HG02623 (cell line): ENCODE results near the gene ZNF598.

Experiments
- ATAC-seq: cut with Tn5 transposase; IDR thresholded peaks from one replicate; pipeline ENCODE4 v1.9.1; 2021; ENCODE audit warnings: moderate library complexity; ENCODE audit not compliant: unreplicated experiment

Gene ZNF598

DNA sequence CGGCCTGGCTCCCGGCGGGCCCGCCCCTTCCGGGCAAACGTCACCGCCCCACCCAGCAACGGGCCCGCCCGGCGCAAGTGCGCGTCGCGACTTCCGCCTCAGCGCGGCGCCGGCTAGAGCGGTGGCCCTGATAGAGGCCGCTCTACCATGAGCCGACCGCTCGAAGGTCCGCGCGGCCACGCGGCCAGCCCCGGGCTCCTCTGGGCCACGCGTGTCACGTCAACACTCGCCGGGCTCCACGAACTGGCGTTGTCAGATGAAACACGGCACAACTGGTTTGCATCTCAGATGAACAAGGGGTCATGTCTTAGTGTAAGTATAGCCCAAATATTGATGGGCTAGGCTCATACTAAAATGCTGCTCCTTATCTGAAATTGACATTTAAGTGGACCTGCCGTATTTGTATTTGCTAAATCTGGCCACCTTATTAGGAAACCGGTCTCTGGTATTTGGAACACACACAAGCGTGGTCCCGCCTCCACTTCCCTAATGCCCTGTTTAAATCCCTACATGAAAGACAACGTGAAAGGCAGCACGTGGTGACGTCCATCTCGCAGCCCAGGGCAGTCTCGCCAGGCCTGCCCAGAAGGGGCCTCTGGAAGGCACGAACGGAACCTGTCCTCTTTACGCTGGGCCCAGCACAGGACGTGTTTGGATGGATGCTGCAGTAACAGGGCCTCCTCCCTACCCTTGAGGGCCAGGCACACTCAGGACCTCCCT lies at the start of gene ZNF598:
ZNF598 (minus strand) TSS at position 31 of the 720 bp plus-strand sequence.
- ATAC-seq = peak; percentile 65

GRCh38 chr16:2058872-2059271 lies 49.3 kb upstream of the ZNF598 start:
- no peak for ATAC-seq

DNA sequence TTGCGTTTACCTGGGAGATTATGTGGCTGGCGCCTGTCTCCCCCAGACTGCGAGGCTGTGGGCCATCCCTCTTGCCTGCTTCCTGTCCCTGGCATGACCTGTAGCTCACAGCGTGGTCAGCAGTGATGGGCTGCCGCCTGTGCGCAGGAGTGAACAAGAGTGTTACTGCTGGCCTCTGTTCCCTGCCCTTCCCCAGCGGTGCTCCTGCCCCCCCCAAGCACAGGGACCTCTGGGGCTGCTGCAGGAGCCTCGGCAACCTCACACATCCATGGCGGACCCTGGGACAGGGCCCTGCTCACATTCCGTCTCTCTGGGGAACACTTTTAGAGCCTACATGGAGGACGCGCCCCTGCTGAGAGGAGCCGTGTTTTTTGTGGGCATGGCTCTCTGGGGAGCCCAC lies 48.8 kb upstream of the ZNF598 start:
- ATAC-seq = no peak

- ATAC-seq = no peak
These were observed 47.8 kb upstream of the ZNF598 start for GRCh38 chr16:2057438-2057837.

GRCh38 chr16:2056681-2057407 lies 47.2 kb upstream of the ZNF598 start:
- no peak for ATAC-seq

- ATAC-seq = no peak
These were observed 46.5 kb upstream of the ZNF598 start for GRCh38 chr16:2056077-2056476.

- ATAC-seq = no peak
These were observed 45.1 kb upstream of the ZNF598 start for GRCh38 chr16:2054543-2055245.

DNA sequence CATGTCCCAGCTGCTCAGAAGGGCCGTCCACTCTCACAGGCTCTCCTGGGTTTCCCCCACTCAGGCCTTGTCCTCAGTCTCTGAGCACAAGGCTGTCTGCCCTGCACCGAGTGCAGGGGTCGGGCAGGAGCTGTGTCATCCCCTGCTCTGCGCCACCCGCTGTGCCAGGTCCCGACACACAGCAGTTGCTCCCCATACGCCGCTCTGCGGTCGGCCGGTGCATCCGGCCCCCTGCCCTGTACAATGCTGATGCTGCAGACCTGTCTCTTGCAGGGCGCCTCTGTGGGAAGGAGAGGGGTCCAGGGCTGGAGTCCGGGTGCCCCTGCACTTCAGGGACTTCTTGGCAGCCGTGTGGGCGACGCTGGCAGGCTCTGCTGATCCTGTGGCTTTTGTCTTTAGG lies 44.3 kb upstream of the ZNF598 start:
- no peak for ATAC-seq

- ATAC-seq = no peak
These were observed 43.6 kb upstream of the ZNF598 start for GRCh38 chr16:2053211-2053610.

DNA sequence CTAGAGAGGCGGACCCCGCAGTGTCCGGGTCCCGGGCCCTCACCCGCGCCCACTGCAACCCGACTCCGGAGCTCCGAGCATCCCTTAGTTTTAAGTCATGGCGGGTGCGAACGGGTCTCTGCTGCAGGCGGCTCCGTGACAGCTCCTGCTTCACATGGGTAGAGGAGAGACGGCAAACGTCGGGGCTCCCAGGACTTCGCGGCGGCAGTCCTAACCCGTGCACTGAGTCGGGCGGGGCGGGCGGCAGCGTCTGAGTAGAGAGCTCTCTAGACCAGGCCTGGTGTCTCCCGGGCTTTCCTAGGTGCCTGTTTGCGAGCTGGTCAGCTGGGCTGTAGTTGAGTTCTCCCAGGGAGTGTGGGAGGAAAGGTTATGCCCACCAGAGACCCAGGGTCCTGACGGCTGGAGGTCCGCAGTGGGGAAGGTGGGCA lies 38.5 kb upstream of the ZNF598 start:
- no peak for ATAC-seq

DNA sequence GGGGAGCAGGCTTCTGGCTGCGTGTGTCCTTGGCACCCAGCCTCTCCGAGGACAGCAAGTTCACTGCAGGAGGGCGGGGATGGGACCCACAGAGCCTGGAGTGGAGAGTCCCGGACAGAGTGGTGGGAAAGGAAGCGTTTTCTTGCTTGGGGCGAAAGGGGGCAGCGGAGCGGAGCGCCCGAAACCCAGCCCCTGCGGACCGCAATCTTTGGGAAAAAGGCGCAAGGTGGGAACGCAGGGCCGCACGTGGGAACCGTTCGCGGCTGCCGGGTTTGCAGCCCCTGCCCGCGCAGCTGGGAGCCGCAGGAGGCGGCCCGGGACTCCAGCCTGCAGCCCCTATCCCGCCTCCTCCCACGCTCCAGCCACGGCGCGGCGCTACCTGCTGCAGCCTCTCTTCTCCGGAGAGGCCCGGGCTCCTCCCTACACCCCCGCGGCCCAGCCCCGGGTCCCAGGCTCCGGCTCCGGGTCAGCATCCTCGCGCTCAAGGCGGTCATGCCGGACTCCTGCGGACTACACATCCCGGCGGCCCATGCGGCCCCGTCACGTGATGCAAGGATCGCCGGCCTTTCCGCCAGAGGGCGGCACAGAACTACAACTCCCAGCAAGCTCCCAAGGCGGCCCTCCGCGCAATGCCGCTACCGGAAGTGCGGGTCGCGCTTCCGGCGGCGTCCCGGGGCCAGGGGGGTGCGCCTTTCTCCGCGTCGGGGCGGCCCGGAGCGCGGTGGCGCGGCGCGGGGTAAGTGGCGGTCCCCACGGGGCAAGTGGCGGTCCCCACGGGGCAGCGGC lies 37.9 kb upstream of the ZNF598 start, which contains the start of the genes NTHL1 and TSC2:
NTHL1 (minus strand) TSS at position 505 of the 786 bp plus-strand sequence; CDS start at position 494, 11 bp downstream.
TSC2 (plus strand) TSS at position 656 of the 786 bp plus-strand sequence. CDS start 631 bp downstream, outside the sequence.
- peak; percentile 93 for ATAC-seq

DNA sequence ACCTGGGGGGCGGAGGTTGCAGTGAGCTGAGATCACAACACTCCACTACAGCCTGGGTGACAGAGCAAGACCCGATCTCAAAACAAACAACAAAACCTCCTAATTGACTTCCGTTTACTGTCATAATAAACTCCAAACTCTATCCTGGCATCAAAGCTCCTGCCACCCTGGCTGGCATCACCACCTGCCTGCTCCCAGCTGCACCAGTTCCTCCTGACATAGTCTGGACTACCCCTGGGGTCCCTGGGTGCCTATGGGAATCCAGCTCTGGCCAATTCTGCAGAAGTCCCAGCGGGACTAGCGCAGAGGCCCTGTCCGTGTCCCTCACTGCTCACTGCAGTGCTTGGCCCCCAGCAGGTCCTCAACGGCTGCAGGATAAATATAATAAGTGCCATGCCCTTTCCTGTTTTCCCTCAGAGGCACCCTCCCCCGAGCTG lies 37.3 kb upstream of the ZNF598 start:
- no peak for ATAC-seq

GRCh38 chr16:2045965-2046892 lies 36.6 kb upstream of the ZNF598 start:
- no peak for ATAC-seq

DNA sequence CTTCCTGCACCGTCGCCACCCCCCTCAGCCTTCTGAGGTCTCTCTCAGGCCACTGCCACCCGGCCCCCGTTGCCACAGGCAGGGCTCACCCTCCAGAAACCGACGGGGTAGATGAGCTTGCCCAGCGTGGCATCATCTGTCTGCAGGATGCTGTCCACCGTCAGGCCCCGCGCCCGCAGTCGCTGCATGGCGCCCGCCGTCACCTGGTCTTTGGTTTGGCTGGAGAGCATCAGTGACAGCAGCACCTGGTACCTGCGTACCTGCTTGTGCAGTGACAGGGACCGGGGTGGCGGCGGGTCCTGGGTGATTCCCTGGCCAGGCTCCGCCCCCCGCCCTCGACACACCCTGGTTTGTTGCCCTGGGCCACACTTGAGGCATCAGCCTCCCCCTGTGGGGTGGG lies 34.9 kb upstream of the ZNF598 start:
- ATAC-seq = no peak

DNA sequence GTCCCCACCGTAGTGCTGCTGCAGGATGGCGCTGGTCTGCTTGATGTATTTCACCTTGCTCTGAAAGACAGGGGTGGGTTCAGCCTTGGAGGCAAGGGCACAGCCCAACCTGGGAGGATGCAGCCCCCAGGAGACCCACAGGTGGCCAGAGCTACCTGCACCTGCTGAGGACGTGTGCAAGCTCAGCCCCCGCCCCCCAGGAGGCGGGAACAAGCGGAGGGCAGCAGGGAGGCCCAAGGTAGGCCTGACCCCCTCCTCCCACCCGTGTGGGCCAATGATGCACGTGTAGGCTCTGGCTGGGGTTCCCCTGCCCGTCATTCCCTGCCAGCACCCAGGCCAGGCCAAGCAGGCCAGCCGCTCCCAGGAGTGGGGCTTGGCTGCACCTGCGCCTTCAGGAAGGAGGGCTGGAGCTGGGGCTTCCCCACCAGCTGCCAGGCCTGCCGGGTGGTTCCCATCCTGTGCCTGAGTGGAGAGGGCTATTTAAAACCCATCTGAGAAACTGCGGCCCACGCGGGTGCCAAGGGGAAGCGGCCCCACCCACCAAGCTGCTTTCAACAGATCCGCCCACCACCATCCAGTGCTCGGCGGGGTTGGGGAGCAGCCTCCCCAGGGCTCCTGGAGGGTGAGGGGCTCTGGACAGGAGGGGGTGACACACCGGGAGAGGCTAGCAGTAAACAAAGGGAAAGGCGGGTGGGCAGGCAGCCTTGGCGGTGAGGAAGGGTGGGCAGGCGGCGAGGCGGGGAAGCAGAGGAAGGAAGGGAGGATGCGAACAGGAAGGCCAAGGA lies 34.2 kb upstream of the ZNF598 start:
- no peak for ATAC-seq

GRCh38 chr16:2042986-2043666 lies 33.5 kb upstream of the ZNF598 start:
- ATAC-seq = no peak

- ATAC-seq = no peak
These were observed 32.8 kb upstream of the ZNF598 start for GRCh38 chr16:2042171-2042985.
